PFSK-1 (cell line): ENCODE measurements around the gene SLPI.

Experiments used
- FOXP2 ChIP-seq: optimal IDR thresholded peaks from 2 replicates; pipeline ENCODE3; 2011; ENCODE audit warnings: borderline replicate concordance, control low read depth, inconsistent platforms; ENCODE audit not compliant: insufficient read depth; ENCODE audit errors: extremely low read length, extremely low read depth
- POLR2AphosphoS5 ChIP-seq: IDR thresholded peaks from 2 replicates; pipeline ENCODE4 v1.6.1; 2012; ENCODE audit warnings: low read depth, mild to moderate bottlenecking, control low read depth, low read length, moderate library complexity
- REST ChIP-seq, 2 experiments: IDR thresholded peaks; 2 replicates each; pipeline versions ENCODE4 v1.6.1 to v1.8.0; 2011 to 2012; ENCODE audit warnings: low read depth in 2 of 2, low read length in 2 of 2, control low read depth in 1 of 2, inconsistent platforms in 1 of 2, mild to moderate bottlenecking in 1 of 2, moderate library complexity in 1 of 2; ENCODE audit not compliant: insufficient read depth in 1 of 2
- SIN3A ChIP-seq: IDR thresholded peaks from 2 replicates; pipeline ENCODE4 v1.6.1; 2012; ENCODE audit warnings: mild to moderate bottlenecking, low read length, moderate library complexity, borderline replicate concordance; ENCODE audit not compliant: insufficient read depth
- TAF1 ChIP-seq: IDR thresholded peaks from 2 replicates; pipeline ENCODE4 v1.6.1; 2012; ENCODE audit warnings: low read length, control low read depth, borderline replicate concordance; ENCODE audit not compliant: insufficient read depth

Gene SLPI

GRCh38 chr20:45288860-45289259 is 34.5 kb upstream of the SLPI start:
- TF ChIP-seq SIN3A (no peak), FOXP2 (no peak), TAF1 (no peak), REST (IDR thresholded peaks at IDR 0.05; ENCODE audit: insufficient read depth in 1 of 2, low read depth in 2 of 2, low read length in 2 of 2) (no peak), POLR2AphosphoS5 (no peak)

- TF ChIP-seq SIN3A: no peak
- TF ChIP-seq FOXP2: no peak
- TF ChIP-seq REST (IDR thresholded peaks at IDR 0.05; ENCODE audit: insufficient read depth in 1 of 2, low read depth in 2 of 2, low read length in 2 of 2): no peak
- TF ChIP-seq TAF1: no peak
- TF ChIP-seq POLR2AphosphoS5: no peak
Observed at GRCh38 chr20:45288376-45288775, 34.0 kb upstream of the SLPI start.

- TF ChIP-seq TAF1: no peak
- no peak for TF ChIP-seq FOXP2
- no peak for TF ChIP-seq REST (IDR thresholded peaks at IDR 0.05; ENCODE audit: insufficient read depth in 1 of 2, low read depth in 2 of 2, low read length in 2 of 2)
- TF ChIP-seq SIN3A: no peak
Observed at GRCh38 chr20:45283551-45284057, 29.2 kb upstream of the SLPI start.

GRCh38 chr20:45282700-45283550 is 28.6 kb upstream of the SLPI start:
- no peak for TF ChIP-seq SIN3A
- TF ChIP-seq TAF1: no peak
- TF ChIP-seq REST (IDR thresholded peaks at IDR 0.05; ENCODE audit: insufficient read depth in 1 of 2, low read depth in 2 of 2, low read length in 2 of 2): no peak
- TF ChIP-seq FOXP2: no peak
- no peak for TF ChIP-seq POLR2AphosphoS5

GRCh38 chr20:45279992-45280391 is 25.6 kb upstream of the SLPI start:
- TF ChIP-seq POLR2AphosphoS5 (no peak), REST (IDR thresholded peaks at IDR 0.05; ENCODE audit: insufficient read depth in 1 of 2, low read depth in 2 of 2, low read length in 2 of 2) (no peak), FOXP2 (no peak), TAF1 (no peak), SIN3A (no peak)
